ENCODE measurements around the gene CCNO. TPM values are rescaled to one million over a fixed set of nuclear protein-coding genes. Genes with fewer than 3 reads are reported as not detected.

CCNO gene
- total RNA-seq, 1 donor from 2014 or later: not detected

DNA sequence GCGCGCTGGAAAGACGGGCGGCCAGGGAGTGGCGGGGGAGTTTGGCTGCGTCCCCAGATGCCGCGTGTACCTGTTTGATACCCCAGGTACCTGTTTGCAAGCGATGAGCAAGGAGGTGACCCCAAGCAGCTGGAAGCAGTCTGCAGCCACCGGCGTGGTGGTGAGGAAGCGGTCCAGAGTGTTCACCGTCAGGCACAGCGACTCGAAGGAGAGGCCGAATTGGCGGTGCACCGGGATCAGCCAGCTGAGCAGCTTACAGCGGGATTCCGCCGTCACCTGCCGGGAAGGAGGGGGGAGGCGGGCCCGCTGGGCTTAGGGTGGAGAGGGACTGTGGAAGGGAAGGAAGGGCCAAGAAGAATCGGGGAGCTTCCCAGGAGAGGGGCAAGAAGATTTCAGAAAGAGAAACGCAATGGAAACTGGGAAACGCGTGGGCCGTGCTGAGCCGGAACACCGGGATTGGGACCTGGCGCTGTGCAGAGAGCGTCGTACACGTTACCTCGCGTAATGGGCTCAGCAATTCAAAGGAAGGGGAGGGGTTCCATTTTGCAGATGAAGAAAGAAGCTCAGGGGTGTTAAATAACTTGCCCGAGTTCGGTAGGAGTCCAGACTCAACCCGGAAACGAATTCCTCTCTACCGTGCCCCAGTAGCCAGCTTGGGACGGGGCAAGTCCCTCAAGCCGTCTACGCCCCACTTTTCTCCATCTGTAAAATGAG lies 980 bp downstream of the CCNO start:
- peak overlapping the region in 2 of 3 donors; percentile 36 to 40 for H3K9ac ChIP-seq (ENCODE audit: low read depth in 1 of 3, low read length in 3 of 3)
- H3K4me3 ChIP-seq (ENCODE audit: low read length in 3 of 3): peak overlapping the region; percentile 67 to 73 (median 70)
- peaks cover 77 to 90% (median 87%) of the 10 kb centered on the region in 3 donors for H3K27me3 ChIP-seq (ENCODE audit: control insufficient read depth in 3 of 3, insufficient read depth in 3 of 3, low read length in 3 of 3)
- no peaks in the 10 kb centered on the region for H3K9me3 ChIP-seq (ENCODE audit: control insufficient read depth in 3 of 3, low read length in 3 of 3)
- no peak overlapping the region for H3K27ac ChIP-seq (ENCODE audit: low read depth, low read length)
- H3K4me1 ChIP-seq (ENCODE audit: control insufficient read depth in 3 of 3, insufficient read depth in 3 of 3, low read length in 3 of 3): peaks cover 40 to 49% (median 44%) of the 10 kb centered on the region in 3 donors
- H3K36me3 ChIP-seq (ENCODE audit: control insufficient read depth in 3 of 3, insufficient read depth in 3 of 3, low read length in 3 of 3): no peaks in the 10 kb centered on the region

DNA sequence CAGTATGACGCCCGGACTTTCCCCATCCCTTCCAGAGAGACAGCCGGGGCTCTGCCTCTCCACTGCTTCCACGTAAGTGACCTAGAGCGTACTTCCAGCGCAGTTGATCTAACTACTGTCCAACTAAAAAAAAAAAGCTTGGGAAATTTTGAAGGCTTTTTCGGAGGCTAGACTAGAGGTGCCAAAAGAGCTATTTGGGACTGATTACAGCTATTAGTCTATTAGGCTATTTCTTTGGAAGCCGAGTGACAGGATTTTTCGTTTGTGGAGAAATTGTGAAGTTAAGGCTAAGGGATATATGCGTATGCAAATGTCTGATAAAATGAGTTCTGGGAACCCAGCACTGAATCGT lies 1.5 kb downstream of the CCNO start:
- peaks cover 79 to 92% (median 91%) of the 10 kb centered on the region in 3 donors for H3K27me3 ChIP-seq (ENCODE audit: control insufficient read depth in 3 of 3, insufficient read depth in 3 of 3, low read length in 3 of 3)
- peak overlapping the region in 1 of 3 donors; percentile 40 for H3K9ac ChIP-seq (ENCODE audit: low read depth in 1 of 3, low read length in 3 of 3)
- no peaks in the 10 kb centered on the region for H3K36me3 ChIP-seq (ENCODE audit: control insufficient read depth in 3 of 3, insufficient read depth in 3 of 3, low read length in 3 of 3)
- peak overlapping the region; percentile 67 to 73 (median 70) for H3K4me3 ChIP-seq (ENCODE audit: low read length in 3 of 3)
- H3K27ac ChIP-seq (ENCODE audit: low read depth, low read length): no peak overlapping the region
- peaks cover 42 to 53% (median 48%) of the 10 kb centered on the region in 3 donors for H3K4me1 ChIP-seq (ENCODE audit: control insufficient read depth in 3 of 3, insufficient read depth in 3 of 3, low read length in 3 of 3)
- H3K9me3 ChIP-seq (ENCODE audit: control insufficient read depth in 3 of 3, low read length in 3 of 3): no peaks in the 10 kb centered on the region

GRCh38 chr5:55231029-55231918 lies 2.1 kb downstream of the CCNO start:
- H3K9me3 ChIP-seq (ENCODE audit: control insufficient read depth in 3 of 3, low read length in 3 of 3): no peaks in the 10 kb centered on the region
- no peak overlapping the region for H3K27ac ChIP-seq (ENCODE audit: low read depth, low read length)
- peak overlapping the region in 1 of 3 donors; percentile 54 for H3K9ac ChIP-seq (ENCODE audit: low read depth in 1 of 3, low read length in 3 of 3)
- H3K27me3 ChIP-seq (ENCODE audit: control insufficient read depth in 3 of 3, insufficient read depth in 3 of 3, low read length in 3 of 3): peaks cover 82 to 92% (median 91%) of the 10 kb centered on the region in 3 donors
- no peaks in the 10 kb centered on the region for H3K36me3 ChIP-seq (ENCODE audit: control insufficient read depth in 3 of 3, insufficient read depth in 3 of 3, low read length in 3 of 3)
- peaks cover 47 to 59% (median 51%) of the 10 kb centered on the region in 3 donors for H3K4me1 ChIP-seq (ENCODE audit: control insufficient read depth in 3 of 3, insufficient read depth in 3 of 3, low read length in 3 of 3)
- peak overlapping the region; percentile 23 to 63 (median 58) for H3K4me3 ChIP-seq (ENCODE audit: low read length in 3 of 3)

GRCh38 chr5:55230086-55230629 lies 3.2 kb downstream of the CCNO start:
- H3K36me3 ChIP-seq (ENCODE audit: control insufficient read depth in 3 of 3, insufficient read depth in 3 of 3, low read length in 3 of 3): no peaks in the 10 kb centered on the region
- H3K4me1 ChIP-seq (ENCODE audit: control insufficient read depth in 3 of 3, insufficient read depth in 3 of 3, low read length in 3 of 3): peaks cover 47 to 59% (median 52%) of the 10 kb centered on the region in 3 donors
- H3K4me3 ChIP-seq (ENCODE audit: low read length in 3 of 3): no peak overlapping the region
- no peak overlapping the region for H3K9ac ChIP-seq (ENCODE audit: low read depth in 1 of 3, low read length in 3 of 3)
- H3K27ac ChIP-seq (ENCODE audit: low read depth, low read length): no peak overlapping the region
- H3K27me3 ChIP-seq (ENCODE audit: control insufficient read depth in 3 of 3, insufficient read depth in 3 of 3, low read length in 3 of 3): peaks cover 93 to 98% (median 97%) of the 10 kb centered on the region in 3 donors
- no peaks in the 10 kb centered on the region for H3K9me3 ChIP-seq (ENCODE audit: control insufficient read depth in 3 of 3, low read length in 3 of 3)

- Histone ChIP-seq H3K4me3 (ENCODE audit: low read length in 3 of 3) (peak overlapping the region; percentile 39 to 66 (median 61)), H3K36me3 (ENCODE audit: control insufficient read depth in 3 of 3, insufficient read depth in 3 of 3, low read length in 3 of 3) (no peaks in the 10 kb centered on the region), H3K4me1 (ENCODE audit: control insufficient read depth in 3 of 3, insufficient read depth in 3 of 3, low read length in 3 of 3) (peaks cover 31 to 41% (median 36%) of the 10 kb centered on the region in 3 donors), H3K9me3 (ENCODE audit: control insufficient read depth in 3 of 3, low read length in 3 of 3) (no peaks in the 10 kb centered on the region), H3K9ac (ENCODE audit: low read depth in 1 of 3, low read length in 3 of 3) (peak overlapping the region in 1 of 3 donors; percentile 38), H3K27ac (ENCODE audit: low read depth, low read length) (no peak overlapping the region), H3K27me3 (ENCODE audit: control insufficient read depth in 3 of 3, insufficient read depth in 3 of 3, low read length in 3 of 3) (peaks cover 96 to 98% (median 97%) of the 10 kb centered on the region in 3 donors)
Observed at GRCh38 chr5:55227664-55228430, 5.6 kb downstream of the CCNO start.

DNA sequence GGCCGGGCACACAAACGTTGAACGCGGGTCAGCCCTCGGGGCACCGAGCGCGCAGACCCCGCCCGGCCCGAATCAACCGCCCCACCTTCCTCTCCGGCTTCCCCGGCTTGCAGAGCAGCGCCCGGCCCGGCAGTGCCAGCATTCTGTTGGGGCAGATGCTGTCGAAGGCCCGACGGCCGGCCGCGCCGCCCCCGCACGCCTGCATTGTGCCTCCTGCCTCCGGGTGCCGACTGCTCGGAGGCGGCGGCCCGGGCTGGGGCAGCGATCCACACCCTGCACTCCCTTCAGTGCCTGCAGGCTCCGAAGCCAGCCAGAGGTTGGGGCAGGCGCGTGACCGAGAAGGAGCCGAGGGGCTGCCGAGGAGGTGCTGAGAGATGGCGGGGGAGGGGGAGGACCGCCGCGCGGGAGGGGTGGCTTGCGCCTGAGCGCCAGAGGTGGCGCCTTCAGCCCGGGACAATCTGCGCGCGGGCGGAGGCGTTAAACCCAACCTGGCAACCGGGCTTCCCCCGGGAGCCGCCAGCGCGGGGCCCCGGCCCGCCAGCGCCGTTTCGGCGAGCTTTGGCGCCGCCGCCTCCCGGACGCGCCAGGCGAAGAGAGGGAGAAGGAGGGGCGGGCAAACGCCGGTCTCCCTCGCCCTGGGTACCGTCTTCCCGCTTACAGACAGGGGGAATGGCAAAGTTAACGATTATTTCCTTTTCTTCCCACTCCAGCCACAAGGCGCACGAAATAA lies 6.3 kb downstream of the CCNO start, which contains the start of gene MCIDAS:
Gene MCIDAS (minus strand): TSS at position 382 of the 730 bp plus-strand sequence. CDS start 177 bp downstream, at position 205.
- no peaks in the 10 kb centered on the region for H3K9me3 ChIP-seq (ENCODE audit: control insufficient read depth in 3 of 3, low read length in 3 of 3)
- peaks cover 24 to 34% (median 29%) of the 10 kb centered on the region in 3 donors for H3K4me1 ChIP-seq (ENCODE audit: control insufficient read depth in 3 of 3, insufficient read depth in 3 of 3, low read length in 3 of 3)
- H3K36me3 ChIP-seq (ENCODE audit: control insufficient read depth in 3 of 3, insufficient read depth in 3 of 3, low read length in 3 of 3): no peaks in the 10 kb centered on the region
- peaks cover 96 to 98% (median 97%) of the 10 kb centered on the region in 3 donors for H3K27me3 ChIP-seq (ENCODE audit: control insufficient read depth in 3 of 3, insufficient read depth in 3 of 3, low read length in 3 of 3)
- H3K27ac ChIP-seq (ENCODE audit: low read depth, low read length): no peak within 1 kb of the TSS
- peak within 1 kb of the TSS in 1 of 3 donors; percentile 38 for H3K9ac ChIP-seq (ENCODE audit: low read depth in 1 of 3, low read length in 3 of 3)
- peak within 1 kb of the TSS; percentile 39 to 66 (median 61) for H3K4me3 ChIP-seq (ENCODE audit: low read length in 3 of 3)

DNA sequence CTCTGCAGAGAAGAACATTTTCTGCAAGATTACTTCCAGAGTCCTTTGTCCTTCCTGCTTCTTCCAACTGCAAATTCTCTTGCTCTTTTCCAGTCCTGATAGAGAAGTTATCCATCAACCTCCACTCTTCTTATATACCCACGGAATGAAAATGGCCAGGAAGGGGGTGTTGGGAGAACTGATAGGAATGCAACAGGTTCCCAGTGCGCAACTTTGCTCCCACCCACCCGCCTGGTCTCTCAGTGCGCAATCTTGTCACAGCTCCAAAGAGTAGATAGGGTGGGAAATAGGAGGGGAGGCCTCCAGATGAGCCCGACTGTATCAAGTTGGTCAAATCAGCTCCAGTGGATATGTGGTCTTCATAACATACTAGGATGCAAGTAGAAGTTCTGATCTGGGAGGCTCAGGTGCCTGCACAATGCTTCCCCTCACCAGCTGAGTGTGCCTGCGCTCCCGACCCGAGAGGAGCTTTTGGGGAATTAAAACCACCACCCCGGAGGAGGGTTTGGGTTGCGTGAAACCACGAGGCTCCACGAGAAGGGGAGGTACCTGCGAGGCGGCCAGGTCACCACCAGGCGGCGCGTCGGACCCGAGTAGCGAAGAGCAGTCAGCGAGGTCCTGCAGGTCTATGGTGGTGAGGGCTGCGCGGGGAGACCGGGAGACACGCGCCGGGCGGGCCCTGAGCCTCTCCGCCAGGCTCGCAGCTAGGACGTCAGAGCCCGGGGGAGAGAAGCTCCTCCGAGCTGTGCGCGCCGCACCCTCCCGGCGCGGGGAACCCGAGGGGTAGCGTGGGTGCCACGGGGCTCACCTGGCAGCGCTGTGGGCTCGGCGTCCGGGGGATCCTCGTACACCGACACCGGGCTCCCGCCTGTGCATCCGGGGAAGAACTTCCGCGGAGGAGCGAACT lies 7.1 kb downstream of the CCNO start:
- H3K36me3 ChIP-seq (ENCODE audit: control insufficient read depth in 3 of 3, insufficient read depth in 3 of 3, low read length in 3 of 3): no peaks in the 10 kb centered on the region
- H3K27ac ChIP-seq (ENCODE audit: low read depth, low read length): no peak overlapping the region
- H3K4me3 ChIP-seq (ENCODE audit: low read length in 3 of 3): peak overlapping the region; percentile 12 to 66 (median 35)
- H3K4me1 ChIP-seq (ENCODE audit: control insufficient read depth in 3 of 3, insufficient read depth in 3 of 3, low read length in 3 of 3): peaks cover 18 to 27% (median 22%) of the 10 kb centered on the region in 3 donors
- no peaks in the 10 kb centered on the region for H3K9me3 ChIP-seq (ENCODE audit: control insufficient read depth in 3 of 3, low read length in 3 of 3)
- no peak overlapping the region for H3K9ac ChIP-seq (ENCODE audit: low read depth in 1 of 3, low read length in 3 of 3)
- H3K27me3 ChIP-seq (ENCODE audit: control insufficient read depth in 3 of 3, insufficient read depth in 3 of 3, low read length in 3 of 3): peaks cover 96% of the 10 kb centered on the region in 3 donors

DNA sequence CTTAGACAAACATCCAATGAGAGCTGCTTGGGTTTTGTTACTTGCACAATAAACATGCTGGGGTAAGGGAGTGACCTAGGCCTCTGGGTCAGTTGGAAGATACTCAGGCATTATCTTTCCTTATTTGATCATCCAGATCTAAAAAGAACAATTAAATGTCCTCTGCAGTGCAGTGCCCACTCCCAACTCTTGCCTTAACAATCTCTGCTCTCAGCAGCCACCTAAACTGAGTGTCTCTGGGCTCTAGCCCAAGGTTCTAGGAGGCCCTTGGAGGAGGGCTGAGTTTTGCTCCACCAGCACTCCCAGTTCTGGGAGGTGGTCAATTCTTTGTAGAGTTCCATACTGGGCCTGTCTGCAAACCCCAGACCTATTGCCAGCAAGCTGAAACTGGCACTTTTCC lies 8.1 kb downstream of the CCNO start:
- H3K36me3 ChIP-seq (ENCODE audit: control insufficient read depth in 3 of 3, insufficient read depth in 3 of 3, low read length in 3 of 3): no peaks in the 10 kb centered on the region

More for the DNA sequence above, 8.1 kb downstream of the CCNO start:
- no peak overlapping the region for H3K4me3 ChIP-seq (ENCODE audit: low read length in 3 of 3)
- H3K9ac ChIP-seq (ENCODE audit: low read depth in 1 of 3, low read length in 3 of 3): no peak overlapping the region
- H3K9me3 ChIP-seq (ENCODE audit: control insufficient read depth in 3 of 3, low read length in 3 of 3): no peaks in the 10 kb centered on the region
- H3K27me3 ChIP-seq (ENCODE audit: control insufficient read depth in 3 of 3, insufficient read depth in 3 of 3, low read length in 3 of 3): peaks cover 96% of the 10 kb centered on the region in 3 donors
- H3K4me1 ChIP-seq (ENCODE audit: control insufficient read depth in 3 of 3, insufficient read depth in 3 of 3, low read length in 3 of 3): peaks cover 20 to 26% (median 20%) of the 10 kb centered on the region in 3 donors
- no peak overlapping the region for H3K27ac ChIP-seq (ENCODE audit: low read depth, low read length)
